GM21390 (cell line): ENCODE data around the gene THAP10.
"Not testable (repeated sequence)": the region's sequence is repeated elsewhere in the genome, so short reads cannot be mapped to it uniquely, and the experiment has no call there.

Source experiments
- ATAC-seq: cut with Tn5 transposase; IDR thresholded peaks from one replicate; pipeline ENCODE4 v1.9.1; 2021; ENCODE audit not compliant: unreplicated experiment

The THAP10 gene

DNA sequence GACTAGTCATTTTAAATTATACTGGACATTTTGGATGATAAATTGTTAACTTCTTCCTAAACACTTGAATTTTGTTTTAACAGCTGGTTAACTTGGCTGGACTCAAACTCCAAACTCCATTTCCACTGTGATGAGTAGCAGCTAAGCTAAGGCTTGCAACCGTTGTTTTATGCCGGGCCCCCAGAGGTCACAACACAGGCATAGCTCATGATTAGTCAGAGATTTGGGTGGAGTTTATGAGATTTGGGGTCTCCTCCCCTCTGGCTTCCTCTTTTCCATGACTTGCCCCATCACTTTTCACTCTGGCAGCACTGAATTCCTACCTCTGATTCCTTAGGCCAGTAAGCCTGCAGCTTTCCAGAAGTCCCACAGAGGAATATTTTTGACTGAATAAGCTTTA lies 12.8 kb downstream of the THAP10 start:
- ATAC-seq = no peak

DNA sequence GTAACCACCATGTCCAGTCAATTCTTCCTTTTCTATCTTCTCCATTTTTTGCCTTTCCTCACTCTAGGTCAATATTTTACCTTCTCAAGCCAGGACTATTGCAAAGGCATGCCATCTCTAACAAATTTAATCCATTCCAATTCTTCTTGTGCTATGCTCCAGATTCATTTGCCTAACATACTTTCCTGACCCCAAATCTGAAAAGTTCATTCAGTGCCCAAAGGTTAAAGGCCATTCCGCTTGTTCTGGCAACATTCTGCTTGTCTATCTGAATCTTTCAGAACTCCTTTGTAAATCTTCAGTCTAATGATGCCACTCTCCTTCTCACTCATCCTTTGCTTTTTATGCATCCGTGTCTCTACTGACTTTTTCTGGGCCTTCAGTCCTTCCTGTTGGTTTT lies 15.6 kb downstream of the THAP10 start:
- ATAC-seq = no peak

DNA sequence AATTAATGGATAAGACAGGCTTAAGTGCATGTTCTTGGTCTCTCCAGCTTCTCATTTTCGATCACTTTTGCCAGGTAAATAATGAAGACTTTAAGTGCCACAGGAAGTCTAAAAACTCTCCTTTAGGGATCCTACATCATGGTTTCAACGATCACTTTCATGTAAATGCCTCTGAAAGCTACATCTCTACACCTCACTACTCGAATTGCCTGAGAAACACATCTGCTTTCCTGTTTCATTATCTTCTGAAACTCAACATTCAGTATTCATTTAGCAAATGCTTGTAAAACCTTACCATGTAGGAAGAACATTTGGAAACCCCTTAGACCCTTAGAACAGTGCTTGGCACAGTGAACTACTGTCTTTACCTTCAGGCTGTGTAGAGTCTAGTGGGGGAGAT lies 16.2 kb downstream of the THAP10 start:
- no peak for ATAC-seq

DNA sequence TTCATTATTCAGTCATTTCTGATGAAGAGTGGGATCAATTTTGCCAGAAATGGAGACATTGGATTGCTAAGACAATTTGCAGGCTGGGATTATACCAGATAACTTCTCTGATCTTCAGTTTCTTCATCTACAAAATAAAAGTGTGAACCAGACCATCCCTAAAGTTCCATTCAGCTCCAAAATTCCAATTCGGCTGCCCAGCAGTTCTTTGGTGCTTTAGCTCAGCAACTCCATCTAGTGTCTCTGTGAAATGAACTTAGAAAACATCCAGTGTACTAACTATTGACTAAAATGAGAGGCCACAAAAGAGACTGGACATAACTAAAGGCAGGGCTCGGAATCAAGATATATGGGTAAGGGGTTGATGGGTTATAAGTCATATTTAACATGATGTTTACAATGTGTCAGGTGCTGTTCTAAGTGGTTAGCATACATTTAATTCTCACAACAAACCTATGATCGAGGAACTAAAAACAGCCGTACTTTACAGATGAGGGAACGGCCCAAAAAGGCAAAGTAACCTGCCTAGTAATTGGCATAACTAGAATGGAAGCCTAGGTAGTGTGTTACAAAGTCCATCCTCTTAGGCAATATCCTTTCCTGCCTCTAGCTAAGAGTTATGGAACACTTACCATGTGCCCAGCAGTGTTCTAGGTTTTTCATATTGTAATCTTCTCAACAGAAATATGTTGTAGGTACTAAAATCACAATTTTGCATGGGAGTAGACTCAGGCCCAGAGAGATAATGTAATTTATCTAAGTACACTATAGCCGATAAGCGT lies 17.0 kb downstream of the THAP10 start:
- no peak for ATAC-seq

DNA sequence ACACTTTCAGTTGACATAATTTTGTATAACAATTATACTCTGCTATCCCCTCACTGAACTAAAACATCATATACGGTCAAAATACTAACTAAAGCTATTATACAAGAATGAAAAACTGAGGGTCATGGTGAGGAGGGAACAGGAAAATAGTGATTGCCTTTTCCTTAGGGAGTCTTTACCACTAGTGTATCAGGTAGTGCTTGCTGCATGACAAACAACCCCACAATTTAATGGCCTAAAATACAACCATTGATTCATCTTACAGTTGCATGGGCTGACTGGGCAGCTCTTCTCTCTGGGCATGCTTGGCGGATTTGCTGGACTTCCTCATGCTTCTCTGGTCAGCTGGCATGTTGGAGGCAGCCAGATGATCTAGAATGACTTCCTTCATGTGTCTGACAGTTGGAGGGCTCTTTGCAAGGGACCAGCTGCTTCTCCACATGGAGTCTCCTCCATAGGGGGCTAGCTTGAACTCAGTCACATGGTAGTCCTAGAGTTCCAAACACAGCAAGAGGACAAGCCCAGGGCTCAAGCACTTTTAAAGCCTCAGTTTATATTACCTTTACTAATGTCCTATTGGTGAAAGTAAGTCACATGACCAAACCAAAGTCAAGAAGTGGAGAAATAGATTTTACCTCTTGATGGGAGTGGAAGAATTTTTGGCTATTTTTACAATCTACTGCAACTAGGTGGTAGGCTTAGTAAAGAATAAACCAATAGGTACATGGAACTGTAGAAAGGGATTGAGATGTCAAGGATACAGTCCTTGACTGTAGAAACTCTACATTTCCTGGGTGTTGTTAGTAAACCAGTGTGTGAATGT lies 18.8 kb downstream of the THAP10 start:
- ATAC-seq = no peak

DNA sequence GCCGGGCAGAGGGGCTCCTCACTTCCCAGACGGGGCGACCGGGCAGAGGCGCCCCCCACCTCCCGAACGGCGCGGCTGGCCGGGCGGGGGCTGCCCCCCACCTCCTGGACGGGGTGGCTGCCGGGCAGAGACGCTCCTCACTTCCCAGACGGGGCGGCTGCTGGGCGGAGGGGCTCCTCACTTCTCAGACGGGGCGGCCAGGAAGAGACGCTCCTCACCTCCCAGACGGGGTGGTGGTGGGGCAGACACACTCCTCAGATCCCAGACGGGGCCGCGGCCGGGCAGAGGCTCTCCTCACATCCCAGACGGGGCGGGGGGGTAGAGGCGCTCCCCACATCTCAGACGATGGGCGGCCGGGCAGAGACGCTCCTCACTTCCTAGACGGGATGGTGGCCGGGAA lies 20.7 kb downstream of the THAP10 start:
- ATAC-seq = not testable (repeated sequence)

DNA sequence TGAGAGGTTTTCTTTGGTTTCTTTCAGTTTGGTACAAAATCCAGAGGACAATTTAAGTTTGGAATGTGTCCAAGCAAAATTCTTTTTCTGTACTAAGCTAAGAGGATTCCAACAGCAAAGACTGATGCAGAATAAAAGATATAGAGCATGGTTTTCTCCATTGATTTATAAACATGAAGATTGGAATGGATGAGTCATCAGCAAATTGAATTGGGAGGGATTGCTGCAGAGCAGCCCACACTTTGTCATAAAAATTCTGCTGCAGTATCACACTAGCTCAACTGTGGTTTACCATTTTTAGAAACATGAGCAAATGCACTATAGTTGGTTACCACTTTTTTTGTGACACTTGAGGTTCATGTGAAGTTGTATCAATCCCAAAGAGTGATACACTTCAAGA lies 22.2 kb downstream of the THAP10 start:
- no peak for ATAC-seq

DNA sequence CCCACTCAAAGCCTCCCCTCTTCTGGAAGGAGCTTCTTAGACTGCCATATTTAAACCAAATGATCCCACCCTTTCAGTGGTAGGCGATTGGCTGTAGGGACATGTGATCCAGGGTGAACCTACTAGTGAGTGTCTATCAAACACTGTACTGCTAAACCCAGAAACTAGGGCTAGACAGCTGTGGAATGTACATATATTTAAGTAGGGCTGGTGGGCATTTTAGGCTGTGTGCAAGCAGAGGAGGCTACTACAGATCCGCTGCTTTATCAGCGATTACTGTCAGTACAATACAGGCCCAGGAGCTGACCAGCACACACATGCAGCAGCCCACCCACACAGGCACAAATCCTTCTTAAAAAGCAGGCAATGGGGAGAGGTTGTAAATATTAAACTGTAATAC lies 22.9 kb downstream of the THAP10 start:
- ATAC-seq = no peak

DNA sequence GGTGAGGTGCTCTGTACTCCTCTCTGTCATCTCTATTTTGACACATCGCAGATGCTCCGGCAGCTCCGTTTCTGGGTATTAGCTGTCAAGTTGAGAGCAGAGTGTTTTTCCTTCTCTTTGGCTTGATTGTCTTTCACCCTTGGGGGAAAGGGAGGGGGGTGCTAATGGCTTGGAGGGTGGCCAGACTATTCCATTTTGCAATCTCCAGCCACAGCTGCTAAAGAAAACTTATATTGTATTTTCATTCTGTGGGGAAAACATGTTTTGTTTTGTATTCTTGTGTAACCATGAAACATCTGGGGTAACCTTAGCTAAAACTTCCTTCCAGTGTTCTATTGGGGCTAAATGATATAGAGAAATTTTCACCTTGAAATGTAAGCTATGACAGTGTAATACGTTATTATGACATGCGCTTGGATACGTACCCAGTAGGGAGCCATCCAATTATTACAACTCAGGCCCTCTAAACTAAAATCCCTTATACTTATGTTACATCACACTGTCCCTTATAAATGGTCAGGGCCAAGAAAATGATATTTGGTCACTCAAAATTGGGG lies 24.2 kb downstream of the THAP10 start:
- ATAC-seq = no peak

DNA sequence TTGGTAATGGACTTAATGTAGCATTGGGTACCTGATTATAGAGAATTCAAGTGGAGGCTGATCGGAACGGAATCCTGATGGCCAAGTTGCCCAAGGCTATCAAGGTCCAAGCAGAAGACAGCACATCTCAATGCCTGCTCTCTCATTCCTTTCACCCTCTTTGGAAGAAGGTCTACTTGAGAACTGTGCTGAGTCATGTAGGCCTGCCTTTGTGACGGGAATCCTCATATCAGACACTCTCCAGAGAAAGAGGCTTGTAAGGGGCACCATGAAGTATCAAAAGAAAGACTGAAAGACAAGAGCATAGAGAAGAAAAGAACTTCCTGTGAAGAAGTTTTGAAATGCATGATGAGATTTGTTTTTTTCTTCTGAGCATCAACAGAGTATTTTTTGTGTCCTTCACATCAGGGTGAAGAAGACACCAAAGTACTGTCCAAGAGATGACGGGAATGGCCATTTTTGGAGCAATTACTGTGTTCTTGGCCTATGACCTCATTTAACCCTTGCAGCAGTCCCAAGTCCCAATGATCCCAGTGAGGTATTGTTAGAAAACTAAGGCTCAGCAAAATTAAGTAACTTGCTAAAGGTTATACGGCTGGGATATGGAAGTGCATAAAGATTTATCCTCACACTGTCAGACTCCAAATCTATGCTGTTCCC lies 25.1 kb downstream of the THAP10 start:
- no peak for ATAC-seq

DNA sequence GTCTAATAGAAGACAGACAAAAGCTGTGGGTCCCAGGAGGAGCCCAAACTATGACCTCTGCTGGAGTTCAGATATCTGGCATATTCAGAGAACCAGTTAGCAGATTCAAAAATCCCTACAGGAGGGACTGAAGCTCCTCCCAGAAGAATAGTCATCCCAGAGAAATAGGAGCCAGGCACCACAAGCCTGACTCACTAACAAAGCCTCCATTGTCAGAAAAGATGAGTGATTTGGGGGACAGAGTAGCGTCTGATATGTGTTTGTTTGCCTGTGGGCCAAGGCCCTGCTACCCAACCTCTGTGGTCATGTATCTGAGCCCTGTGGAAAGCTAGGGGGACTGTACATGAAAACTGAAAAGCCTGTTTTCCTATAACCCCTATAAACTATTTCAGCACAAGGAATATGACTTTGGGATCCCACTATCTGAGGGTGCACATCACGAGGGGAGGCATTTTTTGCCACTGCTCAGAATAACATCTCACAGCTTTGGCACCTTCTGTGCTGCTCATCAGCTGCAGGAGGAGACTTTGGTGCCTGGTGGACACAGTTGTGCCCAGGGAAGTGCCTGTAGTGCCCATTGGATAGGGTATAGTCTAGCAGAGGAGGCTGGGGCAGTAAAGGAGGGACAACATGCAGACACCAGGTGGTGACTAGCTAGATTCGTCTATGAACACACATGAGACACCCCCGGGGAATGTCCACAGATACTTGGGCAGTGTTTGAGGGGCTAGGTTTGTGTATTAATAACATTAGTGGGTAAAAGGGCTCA lies 28.6 kb downstream of the THAP10 start:
- ATAC-seq = no peak

DNA sequence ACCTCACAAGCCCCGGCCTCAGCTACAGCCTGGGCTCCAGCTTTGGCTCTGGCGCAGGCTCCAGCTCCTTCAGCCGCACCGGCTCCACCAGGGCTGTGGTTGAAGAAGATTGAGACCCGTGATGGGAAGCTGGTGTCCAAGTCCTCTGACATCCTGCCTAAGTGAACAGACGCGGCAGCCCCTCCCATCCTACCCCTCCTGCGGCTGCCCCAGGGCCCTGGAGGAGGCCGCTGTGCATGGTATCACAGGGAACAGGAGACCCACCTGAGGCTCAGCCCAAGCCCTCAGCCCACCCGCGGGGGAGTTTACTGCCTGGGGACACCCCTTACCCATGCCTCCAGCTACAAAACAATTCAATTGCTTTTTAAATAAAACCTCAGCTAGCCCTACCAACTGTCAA lies 32.2 kb downstream of the THAP10 start:
- ATAC-seq = no peak

DNA sequence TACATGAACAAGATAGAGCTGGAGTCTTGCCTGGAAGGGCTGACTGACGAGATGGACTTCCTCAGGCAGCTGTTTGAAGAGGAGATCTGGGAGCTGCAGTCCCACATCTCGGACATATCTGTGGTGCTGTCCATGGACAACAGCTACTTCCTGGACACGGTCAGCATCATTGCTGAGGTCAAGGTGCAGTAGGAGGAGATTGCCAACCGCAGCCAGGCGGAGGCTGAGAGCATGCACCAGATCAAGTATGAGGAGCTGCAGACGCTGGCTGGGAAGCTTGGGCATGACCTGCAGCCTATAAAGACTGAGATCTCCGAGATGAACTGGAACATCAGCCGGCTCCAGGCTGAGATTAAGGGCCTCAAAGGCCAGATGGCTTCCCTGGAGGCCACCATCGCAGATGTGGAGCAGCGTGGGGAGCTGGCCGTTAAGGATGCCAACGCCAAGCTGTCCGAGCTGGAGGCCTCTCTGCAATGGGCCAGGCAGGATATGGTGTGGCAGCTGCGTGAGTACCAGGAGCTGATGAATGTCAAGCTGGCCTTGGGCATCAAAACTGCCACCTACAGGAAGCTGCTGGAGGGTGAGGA lies 32.8 kb downstream of the THAP10 start:
- no peak for ATAC-seq

DNA sequence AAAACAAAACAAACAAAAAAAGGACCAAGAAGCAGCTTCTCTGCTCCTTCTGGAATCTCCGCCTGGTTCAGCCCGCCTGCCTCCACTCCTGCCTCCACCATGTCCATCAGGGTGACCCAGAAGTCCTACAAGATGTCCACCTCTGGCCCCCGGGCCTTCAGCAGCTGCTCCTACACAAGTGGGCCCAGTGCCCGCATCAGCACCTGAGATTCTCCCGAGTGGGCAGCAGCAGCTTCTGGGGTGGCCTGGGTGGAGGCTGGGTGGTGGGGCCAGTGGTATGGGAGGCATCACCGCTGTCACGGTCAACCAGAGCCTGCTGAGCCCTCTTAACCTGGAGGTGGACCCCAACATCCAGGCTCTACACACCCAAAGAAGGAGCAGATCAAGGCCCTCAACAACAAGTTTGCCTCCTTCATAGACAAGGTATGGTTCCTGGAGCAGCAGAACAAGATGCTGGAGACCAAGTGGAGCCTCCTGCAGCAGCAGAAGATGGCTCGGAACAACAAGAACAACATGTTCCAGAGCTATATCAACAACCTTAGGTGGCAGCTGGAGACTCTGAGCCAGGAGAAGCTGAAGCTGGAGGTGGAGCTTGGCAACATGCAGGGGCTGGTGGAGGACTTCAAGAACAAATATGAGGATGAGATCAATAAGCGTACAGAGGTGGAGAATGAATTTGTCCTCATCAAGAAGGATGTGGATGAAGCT lies 33.5 kb downstream of the THAP10 start:
- ATAC-seq = not testable (repeated sequence)

DNA sequence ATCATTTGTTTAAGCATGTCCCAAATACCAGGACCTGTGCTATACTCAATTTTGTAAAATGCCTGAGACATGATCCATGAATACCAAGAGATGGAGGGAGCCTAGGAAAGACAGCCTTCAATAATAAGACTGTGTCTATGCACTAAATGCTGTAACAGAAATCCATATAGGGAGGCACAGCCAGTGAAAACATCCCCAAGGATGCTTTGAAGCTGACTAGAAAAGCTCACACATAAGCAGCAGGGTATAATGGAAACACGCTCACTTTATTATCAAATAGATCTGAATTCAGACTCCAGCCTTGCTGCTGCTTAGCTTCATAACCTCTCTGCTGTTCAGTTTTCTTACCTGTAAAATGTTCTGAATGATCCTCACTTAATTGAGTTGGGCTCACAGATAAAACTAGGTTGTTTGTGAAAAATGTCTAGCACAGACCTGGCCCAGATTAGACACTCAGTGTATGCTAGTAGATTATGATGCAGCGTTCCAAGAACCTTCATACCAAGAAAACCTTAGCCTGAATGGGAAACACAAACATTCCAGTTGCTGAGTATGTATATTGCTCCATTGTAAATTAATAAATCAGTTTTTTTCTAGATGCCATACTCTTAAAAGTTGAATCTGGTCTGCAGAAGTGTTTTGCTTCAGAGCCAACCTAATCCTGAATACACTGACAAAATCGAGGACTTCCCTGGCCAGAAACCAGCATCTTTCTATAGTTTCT lies 34.5 kb downstream of the THAP10 start:
- no peak for ATAC-seq

DNA sequence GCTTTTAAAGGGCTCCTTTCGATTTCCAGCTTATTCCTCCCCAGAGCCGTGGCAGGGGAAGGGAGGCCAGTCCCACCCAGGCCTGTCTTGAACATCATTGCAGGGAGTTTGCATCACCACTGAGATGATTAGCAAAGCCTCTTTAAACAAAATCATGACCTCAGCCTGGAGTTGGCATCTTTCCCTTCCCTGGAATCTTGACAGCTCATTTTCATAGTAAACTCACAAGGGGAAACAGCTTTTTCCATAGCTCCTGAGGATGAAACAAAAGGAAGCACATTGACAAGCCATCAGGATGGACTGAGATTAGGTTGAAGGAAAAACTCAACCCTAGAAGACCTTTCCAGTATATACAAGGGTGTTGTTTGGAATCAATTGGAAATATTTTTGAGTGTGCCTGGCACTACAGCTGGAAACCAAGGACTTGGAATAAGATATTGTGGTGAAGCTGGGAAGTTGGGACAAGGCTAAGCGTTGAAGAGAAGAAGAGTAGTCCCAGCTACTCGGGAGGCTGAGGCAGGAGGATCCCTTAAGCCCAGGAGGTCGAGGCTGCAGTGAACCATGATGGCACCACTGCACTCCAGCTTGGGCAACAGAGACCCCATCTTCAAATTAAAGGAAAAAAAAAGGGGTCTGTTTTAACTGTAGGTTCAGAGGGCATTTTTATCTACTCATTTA lies 35.2 kb downstream of the THAP10 start:
- no peak for ATAC-seq

DNA sequence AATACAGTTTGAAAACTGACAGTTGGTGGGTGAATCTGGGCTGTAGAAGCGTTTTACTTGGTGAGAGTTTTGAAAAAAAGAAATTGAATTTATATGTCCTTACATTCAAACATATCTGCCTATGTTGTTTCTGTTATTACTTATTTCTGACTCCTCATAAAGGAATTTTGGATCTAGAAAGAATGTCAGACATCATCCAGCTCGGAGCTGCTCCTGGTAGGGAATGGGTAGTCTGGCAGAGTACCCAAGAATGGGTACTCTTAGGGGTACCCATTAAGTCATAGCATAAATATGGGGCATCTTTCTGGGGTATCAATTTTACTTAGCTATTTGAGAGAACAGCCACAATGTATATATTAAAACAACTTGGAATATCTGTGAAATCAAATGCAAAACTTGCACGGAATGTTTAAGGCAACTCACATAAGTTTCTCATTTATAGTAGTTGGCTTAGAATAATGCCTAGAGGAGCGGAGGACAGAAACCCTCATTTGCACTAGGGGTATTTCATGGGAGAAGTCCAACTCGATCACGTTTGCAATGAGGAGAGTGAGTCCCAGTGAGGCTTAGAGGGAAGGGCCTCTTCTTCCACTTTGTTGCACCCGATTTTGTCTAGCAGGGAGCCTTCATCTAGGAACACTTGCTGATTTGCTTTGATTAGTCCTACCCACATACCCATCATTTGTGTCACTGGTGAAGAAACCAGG lies 35.9 kb downstream of the THAP10 start:
- no peak for ATAC-seq

DNA sequence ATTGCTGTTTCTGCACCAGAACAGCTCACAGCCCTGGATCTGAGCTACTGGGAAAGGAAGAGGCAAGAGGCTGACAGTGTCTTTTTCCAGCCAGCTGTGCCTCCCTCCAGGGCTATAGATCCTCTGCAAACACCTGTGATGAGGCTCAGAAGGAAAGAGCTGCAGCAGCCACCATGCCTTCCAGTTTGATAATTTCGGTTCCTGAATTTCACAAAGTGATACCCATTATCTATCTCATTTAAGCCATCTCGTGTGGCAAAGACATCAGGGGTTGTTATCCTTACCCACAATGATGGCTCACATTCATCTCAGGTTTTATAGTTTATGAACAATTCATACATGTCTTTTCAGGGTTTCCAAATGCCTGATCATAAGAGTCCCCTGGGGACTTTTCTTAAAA lies 36.5 kb downstream of the THAP10 start:
- ATAC-seq = no peak
